HG02840 (cell line): ENCODE results near the gene IFITM2.

ENCODE experiments used
- ATAC-seq: cut with Tn5 transposase; IDR thresholded peaks from one replicate; pipeline ENCODE4 v1.9.1; 2021; ENCODE audit warnings: mild to moderate bottlenecking, moderate library complexity, moderate number of reproducible peaks; ENCODE audit not compliant: unreplicated experiment, low FRiP score

IFITM2 gene

GRCh38 chr11:358129-358800, 50.6 kb downstream of the IFITM2 start:
- ATAC-seq, result no peak
